CD4-positive, alpha-beta T cell (primary cell): ENCODE measurements around the gene CCR3. TPM values are rescaled to one million over a fixed set of nuclear protein-coding genes. Genes with fewer than 3 reads are reported as not detected.
"Not testable (repeated sequence)": the region's sequence is repeated elsewhere in the genome, so short reads cannot be mapped to it uniquely, and the experiment has no call there.

Experiments used
- ATAC-seq: fragments of 200-7000 bp; cut with Tn5 transposase; one replicate; pipeline ENCODE4 v1.10.0; 2022; ENCODE audit warnings: mild to moderate bottlenecking; ENCODE audit not compliant: poor library complexity
- CTCF ChIA-PET: fragments of 350-600 bp; sonication (Branson Sonifier 250); formaldehyde crosslinking; loops from one replicate; lab custom pipeline; 2021; ENCODE audit warnings: antibody characterized with exemption, inconsistent platforms; lab: Charles Lee
- POLR2A ChIA-PET: fragments of 350-600 bp; sonication (Branson Sonifier 250); formaldehyde crosslinking; loops from one replicate; lab custom pipeline; 2021; ENCODE audit warnings: antibody characterized with exemption, inconsistent platforms; lab: Charles Lee
- DNase-seq, 14 experiments: peaks; one replicate each; pipeline ENCODE4 v3.0.0-alpha.2; 2013 to 2020; ENCODE audit warnings: mixed read lengths in 2 of 14
- H3K27ac ChIP-seq, 2 donors: one replicate each; pipeline versions ENCODE4 v1.5.1 to v1.7.0; 2013; ENCODE audit warnings: low read length in 2 of 2, low read depth in 1 of 2, mild to moderate bottlenecking in 1 of 2
- H3K27me3 ChIP-seq, 2 experiments: 1 replicate in 1 of 2; 2 replicates in 1 of 2; pipeline versions ENCODE4 v1.6.1 to v1.7.0; 2013; ENCODE audit warnings: low read length in 2 of 2, control low read depth in 1 of 2, mild to moderate bottlenecking in 1 of 2, moderate library complexity in 1 of 2; ENCODE audit not compliant: insufficient read depth in 2 of 2, control insufficient read depth in 1 of 2
- H3K36me3 ChIP-seq: one replicate; pipeline ENCODE4 v1.6.1; 2013; ENCODE audit warnings: low read length, control low read depth; ENCODE audit not compliant: insufficient read depth
- H3K4me1 ChIP-seq: one replicate; pipeline ENCODE4 v1.6.1; 2013; ENCODE audit warnings: low read length, control low read depth; ENCODE audit not compliant: insufficient read depth
- H3K4me3 ChIP-seq: one replicate; pipeline ENCODE4 v1.5.1; 2013; ENCODE audit warnings: mild to moderate bottlenecking, low read length, moderate library complexity
- H3K9me3 ChIP-seq, 2 experiments: 1 replicate in 1 of 2; 2 replicates in 1 of 2; pipeline versions ENCODE4 v1.6.1 to v1.7.0; 2013; ENCODE audit warnings: low read length in 2 of 2, mild to moderate bottlenecking in 2 of 2, control low read depth in 1 of 2, moderate library complexity in 1 of 2; ENCODE audit not compliant: control insufficient read depth in 1 of 2, insufficient read depth in 1 of 2
- H3K27ac Mint-ChIP-seq: one replicate; pipeline ENCODE4 v1.8.0; 2020; ENCODE audit warnings: mixed read lengths
- H3K27me3 Mint-ChIP-seq: one replicate; pipeline ENCODE4 v1.8.0; 2021; ENCODE audit warnings: mixed read lengths
- H3K36me3 Mint-ChIP-seq: one replicate; pipeline ENCODE4 v1.8.0; 2021; ENCODE audit warnings: low read depth, mixed read lengths
- H3K4me1 Mint-ChIP-seq: one replicate; pipeline ENCODE4 v1.8.0; 2021; ENCODE audit warnings: low read depth, mixed read lengths
- H3K4me3 Mint-ChIP-seq: one replicate; pipeline ENCODE4 v1.8.0; 2020; ENCODE audit warnings: mild to moderate bottlenecking, mixed read lengths
- H3K9me3 Mint-ChIP-seq: one replicate; pipeline ENCODE4 v1.8.0; 2020; ENCODE audit warnings: mixed read lengths
- CTCF ChIP-seq: fragments of 200-600 bp; IDR thresholded peaks from one replicate; pipeline ENCODE4 v1.8.0; 2022; ENCODE audit warnings: antibody characterized with exemption, mild to moderate bottlenecking
- intact Hi-C, 2 experiments: fragments of 100-400 bp; cut with DNase I in 1 of 2; cut with micrococcal nuclease in 1 of 2; formaldehyde crosslinking; loops; one replicate each; pipeline versions ENCODE4 v1.15.1 to v1.9.0; 2023 to 2025; cut with DNase I, micrococcal nuclease
- total RNA-seq, 174 experiments: library from RNA in 2 of 174; stranded (reverse) in 2 of 174; gene quantifications; one replicate each; pipeline ENCODE4 v1.2.3 and lab custom pipeline; 2021 to 2026

The CCR3 gene
- total RNA-seq, 2 experiments from 2014 or later = not detected

- Mint-ChIP-seq H3K27ac (no peak overlapping the region), H3K4me1 (peaks cover 20% of the 10 kb centered on the region), H3K9me3 (no peaks in the 10 kb centered on the region), H3K36me3 (no peaks in the 10 kb centered on the region), H3K27me3 (no peaks in the 10 kb centered on the region), H3K4me3 (no peak overlapping the region)
- no peak for ATAC-seq
- intact Hi-C loops = no loop called here
- no peak for TF ChIP-seq CTCF
- Histone ChIP-seq H3K4me3 (no peak overlapping the region), H3K27ac (no peak overlapping the region), H3K4me1 (peaks cover 29% of the 10 kb centered on the region), H3K9me3 (no peaks in the 10 kb centered on the region), H3K27me3 (no peaks in the 10 kb centered on the region), H3K36me3 (no peaks in the 10 kb centered on the region)
- ChIA-PET CTCF (no interaction called here), POLR2A (no interaction called here)
- no peak for DNase-seq
Observed at GRCh38 chr3:46205286-46205960, 36.8 kb upstream of the CCR3 start.

- Histone ChIP-seq H3K4me1 (peaks cover 29% of the 10 kb centered on the region), H3K9me3 (no peaks in the 10 kb centered on the region), H3K27ac (no peak overlapping the region), H3K27me3 (no peaks in the 10 kb centered on the region), H3K4me3 (peak overlapping the region; percentile 3), H3K36me3 (no peaks in the 10 kb centered on the region)
- H3K27ac Mint-ChIP-seq = no peak overlapping the region
- DNase-seq = no peak
- no peak for TF ChIP-seq CTCF
- no peaks in the 10 kb centered on the region for H3K27me3 Mint-ChIP-seq
- POLR2A ChIA-PET = no interaction called here
- H3K36me3 Mint-ChIP-seq = no peaks in the 10 kb centered on the region
- intact Hi-C loops = no loop called here
- ATAC-seq = no peak
- CTCF ChIA-PET = no interaction called here
- peaks cover 20% of the 10 kb centered on the region for H3K4me1 Mint-ChIP-seq
- no peak overlapping the region for H3K4me3 Mint-ChIP-seq
- H3K9me3 Mint-ChIP-seq = no peaks in the 10 kb centered on the region
Observed at GRCh38 chr3:46206282-46207015, 35.8 kb upstream of the CCR3 start.

DNA sequence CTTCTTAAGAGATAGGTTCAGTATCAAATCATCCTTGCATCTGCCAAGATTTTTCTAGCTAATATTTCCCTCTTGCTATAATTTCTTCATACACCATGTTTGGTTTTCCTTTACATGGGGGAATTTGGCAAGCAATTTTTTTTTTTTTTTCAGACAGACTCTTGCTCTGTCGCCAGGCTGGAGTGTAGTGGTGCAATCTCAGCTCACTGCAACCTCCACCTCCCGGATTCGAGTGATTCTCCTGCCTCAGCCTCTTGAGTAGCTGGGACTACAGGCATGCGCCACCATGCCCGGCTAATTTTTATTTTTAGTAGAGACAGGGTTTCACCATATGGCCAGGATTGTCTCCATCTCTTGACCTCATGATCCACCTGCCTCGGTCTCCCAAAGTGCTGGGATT, 34.7 kb upstream of the CCR3 start:
- H3K27me3 Mint-ChIP-seq, H3K36me3 ChIP-seq, H3K9me3 ChIP-seq, ATAC-seq, DNase-seq, H3K27me3 ChIP-seq, H3K4me3 Mint-ChIP-seq, H3K27ac Mint-ChIP-seq, H3K36me3 Mint-ChIP-seq, H3K9me3 Mint-ChIP-seq, H3K27ac ChIP-seq, intact Hi-C loops: not testable (repeated sequence)
- Histone ChIP-seq H3K4me3 (peak overlapping the region; percentile 28), H3K4me1 (peaks cover 33% of the 10 kb centered on the region)
- ChIA-PET CTCF (interaction anchor here (1.0 to 2.3 kb wide), 2 partner anchors 161 to 169 kb away, joined by 3 to 7 read pairs; no protein-coding TSS in a partner anchor), POLR2A (interaction anchor here (1.0 to 1.1 kb wide), 2 partner anchors 8 to 9 kb away, joined by 3 read pairs; no protein-coding TSS in a partner anchor)
- peaks cover 20% of the 10 kb centered on the region for H3K4me1 Mint-ChIP-seq
